Right cardiac atrium (tissue), 5 donors: ENCODE measurements around the gene PPFIBP2. TPM values are rescaled to one million over a fixed set of nuclear protein-coding genes. Genes with fewer than 3 reads are reported as not detected.

Source experiments
- ATAC-seq, 2 donors: fragments of 200-7000 bp; cut with Tn5 transposase; one replicate each; pipeline versions ENCODE4 v1.8.0 to v1.9.1; 2020; ENCODE audit warnings: moderate library complexity in 2 of 2, mild to moderate bottlenecking in 1 of 2
- DNase-seq, 3 donors: peaks; one replicate each; pipeline ENCODE4 v3.0.0-alpha.2; 2020
- H3K27ac ChIP-seq: one replicate; pipeline ENCODE4 v1.5.1; 2013; ENCODE audit warnings: mild to moderate bottlenecking, low read length, control low read depth, moderate library complexity
- H3K27me3 ChIP-seq: one replicate; pipeline ENCODE4 v1.6.1; 2013; ENCODE audit not compliant: control insufficient read depth, insufficient read depth
- H3K4me1 ChIP-seq: one replicate; pipeline ENCODE4 v1.6.1; 2013; ENCODE audit warnings: low read length; ENCODE audit not compliant: control insufficient read depth, insufficient read depth
- H3K4me3 ChIP-seq: one replicate; pipeline ENCODE4 v1.5.1; 2013; ENCODE audit warnings: low read length, control low read depth
- H3K9me3 ChIP-seq: one replicate; pipeline ENCODE4 v1.6.1; 2013; ENCODE audit warnings: low read length; ENCODE audit not compliant: control insufficient read depth
- WGBS: extraction: QIAGEN DNeasy Blood & Tissue Kit; methylation state at CpG from one replicate; pipeline ENCODE4 v1.1.7; 2013; 5-methylcytosine and 5-hydroxymethylcytosine counted together
- intact Hi-C, 4 donors: fragments of 100-400 bp; cut with DNase I; formaldehyde crosslinking; loops; one replicate each; pipeline versions ENCODE4 v1.11.0 to v1.14.0; 2022 to 2023
- long read RNA-seq, 4 donors: library from polyadenylated mRNA; unstranded; transcript quantifications; one replicate each; pipeline ENCODE4 v2.0.0, GENCODE V29; 2020 to 2021
- polyA plus RNA-seq: library from polyadenylated mRNA; stranded (reverse); fragments of 200-250 nt; gene quantifications from one replicate; pipeline ENCODE4 v1.2.3, GENCODE V29; 2013
- total RNA-seq, 4 donors: library from RNA; stranded (reverse); fragmentation: NEBNext Ultra II Directional; extraction: Animal tissue kit (Norgen Biotek cat#: 25700); gene quantifications; one replicate each; pipeline ENCODE4 v1.2.1, GENCODE V29; 2021
- donor health status: healthy with polysubstance abuse.
- donor health status: DM: no; HTN: yes; CAD: no.
- donor health status: DM: no; HTN: no; CAD: no.
- donor health status: DM: no; HTN: yes; CAD: no; lungs with severe emphysema.
- donor health status: DM: yes; HTN: yes; CAD: no.

The PPFIBP2 gene
- 10 to 100 TPM; 13.7 to 45.3 (median 27.3) TPM for total RNA-seq
- 16.6 TPM for polyA plus RNA-seq
- long read RNA-seq, donor 1, partial matches to known transcripts = 5 of 15 reads
- long read RNA-seq, donor 1, other reads (novel, unspliced or antisense) = 9 of 15 reads
- long read RNA-seq, donor 2, partial matches to known transcripts = 1 of 8 reads
- long read RNA-seq, donor 2, other reads (novel, unspliced or antisense) = 6 of 8 reads
- long read RNA-seq, donor 3, partial matches to known transcripts = 3 of 9 reads
- long read RNA-seq, donor 3, other reads (novel, unspliced or antisense) = 6 of 9 reads
- long read RNA-seq, donor 4, partial matches to known transcripts = 2 of 13 reads
- long read RNA-seq, donor 4, other reads (novel, unspliced or antisense) = 10 of 13 reads

DNA sequence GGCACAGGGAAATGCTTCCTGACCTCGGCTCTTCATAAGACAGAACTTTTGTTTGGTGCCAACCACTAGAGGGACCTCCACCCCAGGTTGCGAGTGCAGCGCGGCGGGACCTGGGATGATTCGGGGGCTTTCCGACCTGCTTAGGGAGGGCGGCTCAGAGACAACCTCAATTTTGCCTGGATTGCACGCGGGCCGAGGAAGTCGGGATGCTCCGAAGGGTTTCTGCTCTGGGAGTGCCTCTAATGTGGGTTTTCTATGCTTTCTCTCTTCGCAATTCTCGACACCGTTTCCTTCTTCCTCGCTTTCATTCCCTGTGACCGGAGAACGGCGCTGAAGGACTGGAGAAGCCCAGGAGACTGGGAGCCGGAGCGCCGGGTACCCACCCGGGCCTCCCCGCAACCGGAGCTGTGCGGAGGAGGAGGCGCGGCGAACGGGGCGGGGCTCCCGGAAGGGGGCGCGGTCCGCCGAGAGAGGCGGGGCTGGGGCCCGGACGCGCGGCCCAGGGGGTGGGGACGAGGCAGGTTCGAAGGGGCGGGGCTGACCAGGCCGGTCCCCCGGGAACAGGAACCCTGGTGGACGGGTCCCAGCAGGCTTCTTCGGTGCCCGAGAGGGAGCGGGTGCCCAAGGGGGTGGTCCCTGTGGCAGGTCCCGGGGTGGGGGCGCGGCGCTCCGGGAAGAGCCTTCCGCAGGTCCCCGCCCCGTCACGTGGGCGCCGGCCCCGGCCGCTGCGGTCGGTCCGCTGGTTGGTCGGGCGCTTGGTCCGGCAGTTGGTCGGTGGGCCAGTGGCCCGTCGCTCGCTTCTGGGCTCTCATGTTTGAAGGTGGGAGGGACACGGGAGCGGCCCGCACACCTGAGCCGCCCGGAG is at the start of gene PPFIBP2:
TSS of gene PPFIBP2 (plus strand) at position 766 of the 865 bp plus-strand sequence. CDS start 35,477 bp downstream, outside the sequence.
- H3K27me3 ChIP-seq = no peaks in the 10 kb centered on the region
- ATAC-seq (peak; percentile 95 to 96), DNase-seq (peak; percentile 84 to 94 (median 93))
- intact Hi-C loops = loop anchor here in 1 of 4 donors (10.0 kb wide), 1 partner anchor 61 kb away; no protein-coding TSS in a partner anchor
- H3K9me3 ChIP-seq = no peaks in the 10 kb centered on the region
- under 1% methylated on average over 79 of the region's 79 CpGs for WGBS
- peak within 1 kb of the TSS; percentile 82 for H3K27ac ChIP-seq
- peaks cover 4% of the 10 kb centered on the region for H3K4me1 ChIP-seq
- H3K4me3 ChIP-seq = peak within 1 kb of the TSS; percentile 71

DNA sequence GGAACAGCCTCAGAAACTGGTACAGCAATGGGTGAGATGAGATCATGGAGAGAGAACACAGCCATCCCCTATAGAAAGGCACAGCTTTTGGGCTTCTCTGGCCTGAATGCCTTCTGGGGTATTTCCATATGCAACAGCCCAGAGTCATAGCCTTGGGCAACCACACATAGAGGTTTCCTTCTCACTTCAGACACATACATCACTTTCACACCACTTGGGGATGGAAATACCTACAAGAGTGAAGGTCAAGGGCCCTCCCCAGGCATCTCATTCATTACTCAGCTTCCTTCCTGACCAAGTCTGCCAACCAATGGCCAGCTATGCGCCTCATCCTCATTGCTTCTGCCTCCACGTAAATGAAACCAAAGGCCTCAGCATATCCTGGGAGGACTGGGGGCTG is 46.1 kb upstream of the PPFIBP2 start:
- no peak overlapping the region for H3K4me3 ChIP-seq
- ATAC-seq (no peak), DNase-seq (no peak)
- no peaks in the 10 kb centered on the region for H3K9me3 ChIP-seq
- intact Hi-C loops = no loop called here
- H3K4me1 ChIP-seq = no peaks in the 10 kb centered on the region
- WGBS = 81% methylated on average over 2 of the region's 2 CpGs
- H3K27me3 ChIP-seq = no peaks in the 10 kb centered on the region
- H3K27ac ChIP-seq = no peak overlapping the region

DNA sequence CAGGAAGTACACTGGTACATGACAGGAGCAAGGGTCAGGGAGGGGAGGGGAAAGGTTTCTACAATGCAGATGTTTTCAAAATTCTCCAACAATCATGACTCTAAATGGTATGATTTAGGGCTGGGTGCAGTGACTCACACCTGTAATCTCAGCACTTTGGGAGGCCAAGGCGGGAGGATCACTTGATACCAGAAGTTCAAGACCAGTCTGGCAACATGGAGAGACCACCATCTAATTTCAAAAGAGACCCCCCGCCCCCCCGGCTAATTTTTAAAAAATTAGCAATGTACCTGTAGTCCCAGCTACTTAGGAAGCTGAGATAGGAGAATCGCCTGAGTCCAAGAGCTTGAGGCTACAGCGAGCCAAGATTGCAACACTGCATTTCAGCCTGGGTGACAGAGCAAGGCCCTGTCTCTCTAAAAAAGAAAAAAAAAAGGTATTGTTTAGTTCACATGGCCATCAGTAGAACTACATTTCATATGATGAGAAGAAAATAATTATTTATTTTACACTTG is 44.4 kb upstream of the PPFIBP2 start:
- no peak overlapping the region for H3K4me3 ChIP-seq
- H3K4me1 ChIP-seq = no peaks in the 10 kb centered on the region
- ATAC-seq = no peak
- H3K27ac ChIP-seq = no peak overlapping the region
- 88% methylated on average over 5 of the region's 5 CpGs for WGBS
- intact Hi-C loops = no loop called here
- no peak for DNase-seq
- no peaks in the 10 kb centered on the region for H3K27me3 ChIP-seq
- H3K9me3 ChIP-seq = no peaks in the 10 kb centered on the region

DNA sequence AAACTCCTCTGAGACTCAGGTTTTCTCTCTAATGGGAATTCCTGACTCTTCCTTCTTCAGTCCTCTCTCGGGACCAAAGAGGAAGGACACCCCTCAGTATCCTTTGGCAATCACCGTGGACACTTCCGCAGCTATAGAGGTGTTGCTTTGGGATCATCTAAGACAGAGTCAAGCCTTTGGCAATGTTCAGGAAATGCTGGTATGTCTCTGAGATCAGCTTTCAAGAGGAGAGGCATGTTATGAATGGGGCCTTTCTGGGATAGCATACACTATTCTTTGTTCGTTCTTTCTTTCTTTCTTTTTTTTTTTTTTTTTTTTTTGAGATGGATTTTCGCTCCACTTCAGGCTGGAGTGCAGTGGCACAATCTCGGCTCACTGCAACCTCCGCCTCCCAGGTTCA is 42.7 kb upstream of the PPFIBP2 start:
- no peaks in the 10 kb centered on the region for H3K27me3 ChIP-seq
- no peaks in the 10 kb centered on the region for H3K4me1 ChIP-seq
- no peak for ATAC-seq
- H3K27ac ChIP-seq = no peak overlapping the region
- no peak overlapping the region for H3K4me3 ChIP-seq
- intact Hi-C loops = no loop called here
- DNase-seq = no peak
- WGBS = 83% methylated on average over 7 of the region's 7 CpGs
- H3K9me3 ChIP-seq = no peaks in the 10 kb centered on the region

DNA sequence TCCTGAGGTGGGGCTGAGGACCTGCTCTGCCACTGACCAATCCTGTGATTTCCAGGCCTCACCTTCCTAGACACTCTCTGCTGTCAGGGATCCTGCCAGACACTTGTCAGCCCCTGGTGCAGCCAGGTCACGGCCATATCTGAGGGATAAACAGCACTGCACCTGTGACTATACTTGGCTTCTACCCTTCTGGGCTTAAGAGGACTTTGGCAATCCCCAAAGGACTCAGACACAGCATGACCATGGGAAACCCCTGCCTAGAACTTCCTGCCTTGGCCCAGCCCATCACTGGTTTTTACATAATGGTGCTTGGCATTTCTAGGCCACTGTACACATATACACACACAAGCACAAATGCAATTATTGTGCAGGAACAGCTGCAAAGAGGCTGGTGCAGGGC is 40.1 kb upstream of the PPFIBP2 start:
- 73% methylated on average over 1 of the region's 1 CpG for WGBS
- Histone ChIP-seq H3K27ac (no peak overlapping the region), H3K4me1 (no peaks in the 10 kb centered on the region), H3K9me3 (no peaks in the 10 kb centered on the region), H3K27me3 (no peaks in the 10 kb centered on the region), H3K4me3 (no peak overlapping the region)
- intact Hi-C loops = no loop called here
- DNase-seq (no peak), ATAC-seq (no peak)

DNA sequence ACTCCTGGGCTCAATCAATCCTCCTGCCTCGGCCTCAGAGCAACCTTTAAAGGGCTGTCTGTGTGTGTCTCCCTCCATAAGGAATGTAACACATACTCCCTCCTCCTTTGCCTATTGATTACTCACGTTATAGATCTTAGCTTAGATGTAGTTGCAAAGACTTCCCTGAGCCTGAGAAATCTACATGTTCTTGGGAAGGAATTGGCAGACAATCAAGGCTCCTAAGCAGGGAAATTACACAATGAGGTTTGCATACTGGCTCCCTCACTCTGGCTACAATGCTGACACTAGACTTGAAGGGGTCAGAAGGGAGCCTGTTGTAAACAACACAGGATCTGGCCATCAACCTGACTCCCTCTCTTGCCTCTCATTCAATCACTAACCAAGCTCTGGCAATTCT is 33.7 kb upstream of the PPFIBP2 start:
- Histone ChIP-seq H3K27me3 (no peaks in the 10 kb centered on the region), H3K4me1 (no peaks in the 10 kb centered on the region), H3K4me3 (no peak overlapping the region), H3K9me3 (no peaks in the 10 kb centered on the region), H3K27ac (no peak overlapping the region)
- DNase-seq (no peak), ATAC-seq (peak in 1 of 2 donors; percentile 32)
- intact Hi-C loops = no loop called here
- 49% methylated on average over 2 of the region's 2 CpGs for WGBS

DNA sequence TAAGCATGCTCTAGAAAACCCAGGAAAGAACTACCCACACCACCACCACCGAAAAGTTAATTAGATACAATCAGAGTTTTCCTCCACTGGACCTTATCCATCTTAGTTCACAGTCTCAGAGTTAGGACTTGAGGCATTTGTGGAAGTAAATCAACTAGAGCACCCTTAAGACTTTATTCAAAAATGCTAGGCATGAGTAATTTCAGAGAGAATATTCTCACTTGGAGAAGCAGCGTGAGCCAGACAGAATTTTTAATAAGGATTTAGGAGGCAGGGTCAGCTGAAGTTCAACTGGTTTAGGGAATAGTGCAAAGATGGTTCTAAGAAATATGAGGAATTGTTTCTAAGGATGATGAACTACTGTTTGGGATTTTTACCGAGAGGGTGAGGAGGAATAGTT is 29.7 kb upstream of the PPFIBP2 start:
- Histone ChIP-seq H3K4me1 (no peaks in the 10 kb centered on the region), H3K9me3 (no peaks in the 10 kb centered on the region), H3K4me3 (no peak overlapping the region), H3K27ac (no peak overlapping the region), H3K27me3 (no peaks in the 10 kb centered on the region)
- no peak for DNase-seq
- ATAC-seq = no peak
- WGBS = 68% methylated on average over 3 of the region's 3 CpGs
- intact Hi-C loops = no loop called here

DNA sequence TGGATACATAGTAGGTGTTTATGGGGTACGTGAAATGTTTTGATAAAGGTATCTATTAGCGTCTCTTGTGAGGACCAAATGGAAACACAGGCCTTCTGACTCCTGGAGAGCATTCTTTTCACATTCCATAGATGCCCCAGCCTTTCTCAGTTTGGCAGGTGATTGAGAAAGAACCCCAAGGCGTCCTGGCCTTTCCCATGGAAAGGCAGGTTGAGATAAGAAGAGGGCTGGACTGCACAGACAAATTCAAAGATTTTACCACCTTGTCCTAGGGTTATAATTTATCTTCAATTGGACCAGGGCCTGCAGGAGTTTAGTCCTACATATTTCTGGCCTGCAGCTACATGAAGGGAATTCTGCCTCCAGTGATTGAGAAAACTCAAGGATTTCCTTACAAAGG is 29.2 kb upstream of the PPFIBP2 start:
- no peaks in the 10 kb centered on the region for H3K4me1 ChIP-seq
- ATAC-seq (no peak), DNase-seq (no peak)
- WGBS = 69% methylated on average over 3 of the region's 3 CpGs
- no peak overlapping the region for H3K27ac ChIP-seq
- H3K27me3 ChIP-seq = no peaks in the 10 kb centered on the region
- intact Hi-C loops = no loop called here
- no peak overlapping the region for H3K4me3 ChIP-seq
- no peaks in the 10 kb centered on the region for H3K9me3 ChIP-seq

DNA sequence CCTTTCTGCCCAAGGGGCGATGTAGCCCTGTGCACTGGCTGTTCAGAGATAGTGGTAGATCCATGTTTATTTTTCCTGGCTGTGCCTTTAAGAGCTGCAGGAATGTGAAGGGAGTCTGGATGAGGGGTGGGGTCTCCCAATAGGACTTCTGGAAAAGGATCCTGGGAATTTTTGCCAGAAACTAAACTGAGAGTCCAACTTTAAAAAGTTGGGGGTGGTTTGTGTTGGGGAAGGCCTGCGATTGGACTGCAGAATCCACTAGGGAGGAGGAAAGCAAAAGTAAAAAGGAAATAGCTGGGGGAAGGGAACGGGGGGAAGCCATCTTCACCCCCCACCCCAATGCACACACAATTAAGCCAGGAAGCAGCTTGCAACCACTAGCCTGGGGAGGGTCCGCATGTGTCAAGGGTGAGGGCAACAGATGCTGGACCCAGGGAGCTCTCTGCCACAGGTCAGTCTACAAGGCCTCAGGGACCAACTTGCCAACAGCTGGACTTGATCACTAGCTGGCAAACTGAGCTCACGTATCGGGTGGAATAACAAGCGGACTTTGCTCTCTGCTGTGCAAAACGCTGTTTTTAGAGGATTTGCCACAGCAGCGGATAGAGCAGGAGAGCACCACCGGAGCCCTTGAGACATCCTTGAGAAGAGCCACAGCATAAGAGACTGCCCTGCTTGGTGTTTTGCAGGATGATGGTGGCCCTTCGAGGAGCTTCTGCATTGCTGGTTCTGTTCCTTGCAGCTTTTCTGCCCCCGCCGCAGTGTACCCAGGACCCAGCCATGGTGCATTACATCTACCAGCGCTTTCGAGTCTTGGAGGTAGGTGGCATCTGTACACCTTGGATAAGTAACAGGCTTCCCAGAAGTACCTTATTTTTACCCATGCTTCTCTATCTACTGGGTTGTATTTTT is 28.4 kb upstream of the PPFIBP2 start, which contains the start of gene OLFML1:
TSS of gene OLFML1 (plus strand) at position 321 of the 912 bp plus-strand sequence. CDS start at position 691, 370 bp downstream.
- H3K4me1 ChIP-seq = no peaks in the 10 kb centered on the region
- no peaks in the 10 kb centered on the region for H3K27me3 ChIP-seq
- 53% methylated on average over 15 of the region's 15 CpGs for WGBS
- ATAC-seq = peak; percentile 70 to 86
- peak within 1 kb of the TSS; percentile 54 for H3K27ac ChIP-seq
- peak within 1 kb of the TSS; percentile 50 for H3K4me3 ChIP-seq
- peak in 2 of 3 donors; percentile 38 to 72 for DNase-seq
- intact Hi-C loops = no loop called here
- no peaks in the 10 kb centered on the region for H3K9me3 ChIP-seq

DNA sequence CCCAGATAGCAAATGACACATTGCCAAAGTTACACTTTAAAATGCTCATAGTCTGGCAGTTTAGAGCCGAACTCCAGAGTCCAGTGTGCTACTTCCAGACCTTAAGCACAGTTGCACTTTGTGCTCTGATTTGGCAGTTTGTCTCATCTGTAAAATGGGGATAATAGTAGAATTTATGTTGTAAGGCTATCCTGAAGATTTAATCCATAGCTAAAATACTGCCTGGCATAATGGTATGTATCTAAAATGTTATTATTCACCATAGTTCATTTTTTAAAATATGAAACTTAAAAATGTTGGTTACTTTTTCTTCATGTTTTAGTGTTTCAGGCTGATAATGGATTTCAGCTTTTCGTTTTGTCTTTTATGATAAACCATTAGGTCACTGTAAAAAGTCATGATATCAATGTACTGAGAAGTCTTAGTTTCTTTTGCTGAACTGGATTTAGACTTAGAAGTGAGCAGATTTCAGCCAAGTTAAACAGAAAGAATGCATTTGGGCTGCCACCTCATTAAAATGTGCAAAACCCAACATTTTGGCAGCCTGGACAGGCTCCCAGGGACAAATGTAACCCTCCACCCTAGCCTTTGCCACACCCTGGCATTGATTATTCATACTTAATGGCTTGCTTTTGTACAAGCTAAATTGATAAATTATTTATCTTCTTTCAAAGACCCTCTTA is 27.6 kb upstream of the PPFIBP2 start:
- H3K9me3 ChIP-seq = no peaks in the 10 kb centered on the region
- peak overlapping the region; percentile 50 for H3K4me3 ChIP-seq
- no peaks in the 10 kb centered on the region for H3K27me3 ChIP-seq
- 49% methylated on average over 2 of the region's 2 CpGs for WGBS
- no peaks in the 10 kb centered on the region for H3K4me1 ChIP-seq
- DNase-seq = no peak
- no peak overlapping the region for H3K27ac ChIP-seq
- no peak for ATAC-seq
- intact Hi-C loops = no loop called here
